SKM-1 (cell line): ENCODE results near the gene CD80.
A peak's percentile ranks its signal among the peaks of the same experiment; 100 is the strongest.

Source experiments
- DNase-seq: peaks from one replicate; lab custom pipeline; 2025; ENCODE audit not compliant: unreplicated experiment; lab: John Stamatoyannopoulos, UW

The CD80 gene

DNA sequence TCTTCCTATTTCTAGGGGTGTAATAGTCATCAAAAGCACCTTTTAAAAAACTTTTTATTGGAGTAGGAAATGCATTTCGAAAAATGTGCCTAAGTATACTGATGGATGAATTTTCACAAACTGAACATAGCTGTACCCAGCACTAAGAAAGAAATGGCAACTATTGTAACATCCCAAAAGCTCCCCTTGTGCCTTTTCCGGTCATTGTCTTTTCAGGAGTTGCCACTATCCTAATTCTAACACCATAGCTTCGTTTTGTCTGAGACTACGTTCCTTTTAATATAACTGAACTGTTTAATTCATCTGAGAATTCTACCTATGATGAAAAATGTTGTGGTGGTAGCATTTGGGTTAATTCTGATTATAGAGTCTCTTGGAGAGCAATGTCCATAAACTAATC lies 59.1 kb downstream of the CD80 start:
- DNase-seq: no peak

DNA sequence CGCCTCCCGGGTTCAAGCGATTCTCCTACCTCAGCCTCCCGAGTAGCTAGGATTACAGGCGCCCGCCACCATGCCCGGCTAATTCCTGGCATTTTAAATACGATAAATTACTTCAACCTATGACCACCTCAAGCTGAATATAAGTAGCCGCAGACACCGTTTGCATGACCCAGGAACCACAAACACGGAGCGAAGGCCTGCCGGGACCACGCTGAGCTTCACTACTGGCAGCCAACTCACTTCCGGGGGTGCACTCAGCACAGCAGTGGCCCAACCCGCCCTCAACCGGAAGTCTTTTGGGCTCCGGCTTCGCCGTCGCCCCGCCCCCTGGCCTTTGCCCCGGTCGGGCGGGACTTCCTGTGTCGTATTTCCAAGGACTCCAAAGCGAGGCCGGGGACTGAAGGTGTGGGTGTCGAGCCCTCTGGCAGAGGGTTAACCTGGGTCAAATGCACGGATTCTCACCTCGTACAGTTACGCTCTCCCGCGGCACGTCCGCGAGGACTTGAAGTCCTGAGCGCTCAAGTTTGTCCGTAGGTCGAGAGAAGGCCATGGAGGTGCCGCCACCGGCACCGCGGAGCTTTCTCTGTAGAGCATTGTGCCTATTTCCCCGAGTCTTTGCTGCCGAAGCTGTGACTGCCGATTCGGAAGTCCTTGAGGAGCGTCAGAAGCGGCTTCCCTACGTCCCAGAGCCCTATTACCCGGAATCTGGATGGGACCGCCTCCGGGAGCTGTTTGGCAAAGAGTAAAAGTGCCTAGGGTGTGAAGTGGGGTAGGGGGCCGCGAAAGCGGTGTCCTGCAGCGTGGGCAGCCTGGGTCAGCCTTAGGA lies 61.0 kb downstream of the CD80 start, which contains the start of gene TIMMDC1:
Gene TIMMDC1 (plus strand): TSS at position 362 of the 826 bp plus-strand sequence. CDS start 187 bp downstream, at position 549.
- DNase-seq: peak; percentile 93

GRCh38 chr3:119497820-119498185 lies 61.6 kb downstream of the CD80 start:
- DNase-seq: no peak

- no peak for DNase-seq
These were observed 64.8 kb downstream of the CD80 start for GRCh38 chr3:119494597-119494996.

- no peak for DNase-seq
These were observed 66.6 kb downstream of the CD80 start for GRCh38 chr3:119492810-119493209.

DNA sequence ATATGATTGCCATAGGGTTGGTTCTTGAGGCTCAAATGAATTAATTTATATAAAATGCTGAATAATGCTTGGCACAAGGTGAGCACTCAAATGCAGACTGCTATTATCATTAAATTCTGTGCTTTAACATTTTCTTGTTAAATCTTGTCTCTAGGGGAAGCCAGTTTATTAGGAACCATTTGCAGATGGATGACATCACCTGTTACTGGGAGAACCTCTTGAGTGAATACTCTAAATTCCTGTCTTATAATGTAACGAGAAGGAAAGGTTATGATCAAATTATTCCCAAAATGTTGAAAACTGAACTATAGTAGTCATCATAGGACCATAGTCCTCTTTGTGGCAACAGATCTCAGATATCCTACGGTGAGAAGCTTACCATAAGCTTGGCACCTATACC lies 67.3 kb downstream of the CD80 start:
- no peak for DNase-seq

DNA sequence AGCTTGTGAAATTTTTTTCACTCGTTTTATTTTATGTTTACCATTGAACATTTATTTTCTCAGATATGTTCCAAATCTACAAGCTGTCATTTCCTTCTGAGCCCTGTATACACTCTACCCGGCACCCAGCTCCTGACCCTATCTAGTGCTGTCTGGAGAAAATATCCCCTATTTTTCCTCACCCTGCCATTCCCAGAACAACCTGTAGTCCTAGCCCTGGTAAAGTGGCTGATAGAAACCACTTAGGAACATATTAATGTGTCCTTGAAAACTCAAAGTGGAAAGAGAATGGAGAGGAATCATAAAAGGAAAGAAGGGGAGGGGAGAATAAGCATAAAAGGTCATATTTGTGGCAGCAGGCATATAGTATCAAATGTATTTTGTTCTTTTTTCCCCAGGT lies 69.3 kb downstream of the CD80 start:
- DNase-seq: no peak

DNA sequence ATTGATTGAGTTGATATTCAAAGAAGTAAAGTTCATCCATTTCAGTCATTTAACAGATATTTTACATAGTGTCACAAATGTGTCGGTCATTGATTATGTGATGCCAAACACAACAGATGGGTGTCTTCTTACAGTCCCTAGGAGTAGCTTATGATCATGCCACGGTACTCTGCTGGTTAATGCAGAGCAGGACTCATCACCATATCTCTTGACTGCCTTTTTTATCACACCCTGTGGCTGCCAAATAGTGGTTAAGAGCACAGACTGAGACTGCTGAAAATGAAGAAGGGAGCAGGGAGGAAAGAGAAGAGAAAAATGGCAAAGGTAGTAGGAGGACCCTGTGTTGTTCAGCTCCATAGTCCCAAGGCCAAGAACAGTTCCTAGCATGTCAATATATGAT lies 73.9 kb downstream of the CD80 start:
- no peak for DNase-seq

GRCh38 chr3:119483101-119483500 lies 76.3 kb downstream of the CD80 start:
- DNase-seq: no peak

DNA sequence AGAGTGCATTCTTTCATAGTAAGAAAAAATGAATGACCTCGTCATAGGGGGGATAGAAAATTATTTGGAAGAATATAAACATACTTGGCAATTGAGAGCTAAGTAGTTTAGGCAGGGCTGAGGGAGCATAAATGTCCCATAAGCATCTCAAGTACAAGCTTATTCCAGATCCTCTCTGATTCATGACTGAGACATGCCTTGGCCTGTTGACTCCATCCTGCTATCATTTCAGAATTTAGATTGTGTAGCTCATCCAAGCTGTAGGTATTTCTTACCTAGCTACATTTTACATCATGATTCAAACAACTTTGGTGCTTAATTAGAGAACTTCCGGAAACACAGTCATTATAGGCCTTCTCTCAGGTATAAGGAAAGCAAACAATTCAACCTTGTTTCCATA lies 78.3 kb downstream of the CD80 start:
- DNase-seq: no peak
